HepG2 (cell line): ENCODE data around the gene ELOVL2.

Source experiments
- CEBPB ChIP-seq: IDR thresholded peaks from 2 replicates; pipeline ENCODE4 v1.6.1; 2011; ENCODE audit warnings: low read depth, low read length, improper control_type of control experiment, borderline replicate concordance
- ZNF670 ChIP-seq: sonication (generic); formaldehyde crosslinking; IDR thresholded peaks from 2 replicates; pipeline ENCODE4 v1.8.0; 2022; ENCODE audit warnings: mild to moderate bottlenecking, missing genetic modification reagents, borderline replicate concordance
- TF ChIP-seq, protein P1 (sequence below): sonication (generic); formaldehyde crosslinking; IDR thresholded peaks from 2 replicates; pipeline ENCODE4 v1.4.0; 2020; ENCODE audit warnings: missing genetic modification reagents, borderline replicate concordance
- TF ChIP-seq, protein P2 (sequence below): sonication (generic); formaldehyde crosslinking; IDR thresholded peaks from 2 replicates; pipeline ENCODE4 v1.9.0; 2021; ENCODE audit warnings: missing genetic modification reagents, borderline replicate concordance

DNA sequence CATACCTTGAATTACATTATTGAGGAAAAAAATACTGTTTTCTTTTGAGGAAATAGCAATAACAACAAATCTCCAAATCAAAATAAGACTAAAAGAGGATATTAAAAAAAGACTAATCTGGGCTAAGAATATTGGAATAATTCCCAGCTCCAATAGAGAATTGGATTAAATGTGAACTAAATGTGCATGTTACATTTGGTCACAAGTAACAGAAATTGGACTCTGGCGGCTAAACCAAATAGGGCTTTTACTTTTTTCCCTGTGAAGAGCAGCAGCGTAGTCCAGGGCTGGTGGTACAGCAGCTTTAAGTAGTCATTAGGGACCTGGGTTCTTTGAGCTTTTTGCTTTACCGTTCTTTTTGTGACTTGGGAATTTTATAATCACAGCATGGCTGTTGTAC is 71.9 kb downstream of the ELOVL2 start:
- TF ChIP-seq, protein P1, sequence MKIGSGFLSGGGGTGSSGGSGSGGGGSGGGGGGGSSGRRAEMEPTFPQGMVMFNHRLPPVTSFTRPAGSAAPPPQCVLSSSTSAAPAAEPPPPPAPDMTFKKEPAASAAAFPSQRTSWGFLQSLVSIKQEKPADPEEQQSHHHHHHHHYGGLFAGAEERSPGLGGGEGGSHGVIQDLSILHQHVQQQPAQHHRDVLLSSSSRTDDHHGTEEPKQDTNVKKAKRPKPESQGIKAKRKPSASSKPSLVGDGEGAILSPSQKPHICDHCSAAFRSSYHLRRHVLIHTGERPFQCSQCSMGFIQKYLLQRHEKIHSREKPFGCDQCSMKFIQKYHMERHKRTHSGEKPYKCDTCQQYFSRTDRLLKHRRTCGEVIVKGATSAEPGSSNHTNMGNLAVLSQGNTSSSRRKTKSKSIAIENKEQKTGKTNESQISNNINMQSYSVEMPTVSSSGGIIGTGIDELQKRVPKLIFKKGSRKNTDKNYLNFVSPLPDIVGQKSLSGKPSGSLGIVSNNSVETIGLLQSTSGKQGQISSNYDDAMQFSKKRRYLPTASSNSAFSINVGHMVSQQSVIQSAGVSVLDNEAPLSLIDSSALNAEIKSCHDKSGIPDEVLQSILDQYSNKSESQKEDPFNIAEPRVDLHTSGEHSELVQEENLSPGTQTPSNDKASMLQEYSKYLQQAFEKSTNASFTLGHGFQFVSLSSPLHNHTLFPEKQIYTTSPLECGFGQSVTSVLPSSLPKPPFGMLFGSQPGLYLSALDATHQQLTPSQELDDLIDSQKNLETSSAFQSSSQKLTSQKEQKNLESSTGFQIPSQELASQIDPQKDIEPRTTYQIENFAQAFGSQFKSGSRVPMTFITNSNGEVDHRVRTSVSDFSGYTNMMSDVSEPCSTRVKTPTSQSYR (CRISPR knock-in tag): no peak
- no peak for TF ChIP-seq CEBPB
- TF ChIP-seq ZNF670 (CRISPR knock-in tag): no peak
- TF ChIP-seq, protein P2, sequence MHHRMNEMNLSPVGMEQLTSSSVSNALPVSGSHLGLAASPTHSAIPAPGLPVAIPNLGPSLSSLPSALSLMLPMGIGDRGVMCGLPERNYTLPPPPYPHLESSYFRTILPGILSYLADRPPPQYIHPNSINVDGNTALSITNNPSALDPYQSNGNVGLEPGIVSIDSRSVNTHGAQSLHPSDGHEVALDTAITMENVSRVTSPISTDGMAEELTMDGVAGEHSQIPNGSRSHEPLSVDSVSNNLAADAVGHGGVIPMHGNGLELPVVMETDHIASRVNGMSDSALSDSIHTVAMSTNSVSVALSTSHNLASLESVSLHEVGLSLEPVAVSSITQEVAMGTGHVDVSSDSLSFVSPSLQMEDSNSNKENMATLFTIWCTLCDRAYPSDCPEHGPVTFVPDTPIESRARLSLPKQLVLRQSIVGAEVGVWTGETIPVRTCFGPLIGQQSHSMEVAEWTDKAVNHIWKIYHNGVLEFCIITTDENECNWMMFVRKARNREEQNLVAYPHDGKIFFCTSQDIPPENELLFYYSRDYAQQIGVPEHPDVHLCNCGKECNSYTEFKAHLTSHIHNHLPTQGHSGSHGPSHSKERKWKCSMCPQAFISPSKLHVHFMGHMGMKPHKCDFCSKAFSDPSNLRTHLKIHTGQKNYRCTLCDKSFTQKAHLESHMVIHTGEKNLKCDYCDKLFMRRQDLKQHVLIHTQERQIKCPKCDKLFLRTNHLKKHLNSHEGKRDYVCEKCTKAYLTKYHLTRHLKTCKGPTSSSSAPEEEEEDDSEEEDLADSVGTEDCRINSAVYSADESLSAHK (CRISPR knock-in tag): no peak
